ENCODE measurements around the gene ZSCAN20. TPM values are rescaled to one million over a fixed set of nuclear protein-coding genes. Genes with fewer than 3 reads are reported as not detected.

Gene ZSCAN20
- total RNA-seq = 6.9 and 9.7 TPM in 2 replicates

DNA sequence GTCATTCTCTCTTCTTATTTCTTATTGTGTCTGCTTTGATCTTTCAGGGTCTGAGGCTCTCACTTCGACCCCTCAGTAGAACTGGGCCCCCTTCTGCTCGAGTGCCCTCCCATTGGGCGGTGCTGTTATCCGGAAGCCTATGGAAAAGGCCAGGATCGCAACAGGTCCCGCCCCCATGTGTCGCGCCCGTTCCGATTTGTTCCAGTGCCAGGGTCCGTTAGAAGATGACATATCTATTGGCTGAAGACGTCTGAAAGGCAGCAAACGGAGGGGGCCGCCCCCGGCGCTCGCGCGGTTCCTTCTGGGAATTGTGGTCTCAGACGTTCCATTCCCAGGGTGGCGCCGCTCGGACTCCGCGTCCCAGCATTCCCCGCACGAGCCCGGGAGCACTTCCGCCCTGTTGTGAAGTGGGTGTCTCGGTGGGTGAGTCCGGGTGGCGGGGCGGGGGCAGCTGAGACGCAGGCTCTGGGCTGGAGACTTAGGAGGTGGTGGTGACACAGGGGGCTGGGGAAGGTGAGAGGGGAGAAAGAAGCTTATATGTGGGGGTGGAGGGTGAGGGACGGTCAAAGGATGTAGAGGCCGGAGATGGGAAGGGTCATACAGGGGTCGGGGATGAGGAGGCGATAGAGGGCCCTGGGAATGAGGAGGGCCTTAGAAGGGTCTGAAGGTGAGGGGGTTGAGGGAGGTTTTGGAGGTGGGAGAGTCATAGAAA, at the start of gene ZSCAN20:
Gene ZSCAN20, plus strand, starts transcription at position 377 of the 712 bp plus-strand sequence. CDS start 6,644 bp downstream, outside the sequence.

DNA sequence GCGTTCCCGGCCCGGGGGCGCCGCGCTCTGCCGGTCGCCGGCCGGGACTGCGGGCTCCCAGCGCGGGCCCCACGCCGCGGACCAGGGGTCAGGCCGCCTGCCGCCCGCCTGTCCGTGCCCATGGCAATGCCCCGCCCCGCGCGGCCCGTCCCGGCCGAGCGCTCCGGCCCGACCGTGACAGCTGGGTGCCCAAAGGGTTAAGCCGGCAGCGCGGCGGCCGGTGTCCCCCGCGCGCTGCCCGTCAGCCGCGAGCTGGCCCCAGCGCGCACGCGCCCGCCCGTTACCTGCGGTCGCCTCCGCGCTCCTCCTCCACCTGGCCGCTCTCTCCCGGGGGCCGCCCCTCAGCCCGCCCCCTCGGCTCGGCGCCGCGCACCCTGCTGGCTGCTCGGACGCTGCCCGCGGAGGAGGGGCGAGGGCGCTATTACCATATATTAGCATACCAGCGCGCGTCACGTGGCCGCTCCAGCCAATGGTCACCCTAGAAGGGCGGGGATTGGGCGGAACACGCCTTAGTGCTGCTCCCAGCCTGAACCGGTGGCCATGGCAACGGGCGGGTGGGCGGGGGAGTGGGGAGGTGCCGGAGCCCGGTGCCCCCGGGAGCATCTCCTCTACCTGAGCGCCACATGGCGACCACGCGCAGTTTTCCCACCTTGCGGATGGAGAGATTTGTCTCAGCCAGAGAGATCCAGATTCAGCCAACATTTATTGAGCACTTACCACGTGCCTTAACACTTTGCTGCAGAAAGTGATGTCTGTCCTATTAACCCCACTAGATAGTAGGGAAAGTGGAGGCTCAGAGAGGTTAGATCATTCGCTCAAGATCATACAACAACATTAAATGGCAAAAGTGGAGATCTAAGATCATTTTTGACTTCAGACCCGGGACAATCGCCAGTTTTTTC, 41.5 kb upstream of the ZSCAN20 start, which contains the start of gene PHC2:
Gene PHC2, minus strand, starts transcription at position 404 of the 902 bp plus-strand sequence. CDS start 55,556 bp downstream, outside the sequence.

Other genes with a start within 250 kb of the ZSCAN20 start
- gene ZNF362, start 216.2 kb upstream of the ZSCAN20 start, total RNA-seq = 3.1 and 5.2 TPM in 2 replicates
- gene A3GALT2, start 151.5 kb upstream of the ZSCAN20 start, total RNA-seq = 0.09 TPM in 2 replicates
- 69.1 and 70.7 TPM in 2 replicates for gene PHC2, start 41.5 kb upstream of the ZSCAN20 start, total RNA-seq